GM10847 (cell line): Measurements from ENCODE around the gene C5AR1.

Source experiments
- POLR2A ChIP-seq: IDR thresholded peaks from 2 replicates; pipeline ENCODE4 v1.6.1; 2011; ENCODE audit not compliant: insufficient read length; ENCODE audit errors: extremely low read depth

Gene C5AR1

DNA sequence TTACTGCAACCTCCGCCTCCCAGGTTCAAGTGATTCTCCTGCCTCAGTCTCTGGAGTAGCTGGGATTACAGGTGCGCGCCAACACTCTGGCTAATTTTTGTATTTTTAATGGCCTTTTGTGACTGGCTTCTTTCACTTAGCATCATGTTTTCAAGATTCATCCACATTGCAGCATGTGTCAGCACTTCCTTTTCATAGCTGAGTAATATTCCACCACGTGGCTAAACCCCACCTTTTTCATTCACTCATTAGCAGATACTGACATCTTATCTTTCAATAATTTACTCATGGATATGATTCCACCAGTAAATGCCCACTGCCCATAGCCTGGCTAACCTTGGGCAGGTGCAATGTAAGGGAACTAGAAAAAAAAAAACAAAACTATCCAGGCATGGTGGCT lies 6.9 kb downstream of the C5AR1 start:
- TF ChIP-seq POLR2A: no peak

DNA sequence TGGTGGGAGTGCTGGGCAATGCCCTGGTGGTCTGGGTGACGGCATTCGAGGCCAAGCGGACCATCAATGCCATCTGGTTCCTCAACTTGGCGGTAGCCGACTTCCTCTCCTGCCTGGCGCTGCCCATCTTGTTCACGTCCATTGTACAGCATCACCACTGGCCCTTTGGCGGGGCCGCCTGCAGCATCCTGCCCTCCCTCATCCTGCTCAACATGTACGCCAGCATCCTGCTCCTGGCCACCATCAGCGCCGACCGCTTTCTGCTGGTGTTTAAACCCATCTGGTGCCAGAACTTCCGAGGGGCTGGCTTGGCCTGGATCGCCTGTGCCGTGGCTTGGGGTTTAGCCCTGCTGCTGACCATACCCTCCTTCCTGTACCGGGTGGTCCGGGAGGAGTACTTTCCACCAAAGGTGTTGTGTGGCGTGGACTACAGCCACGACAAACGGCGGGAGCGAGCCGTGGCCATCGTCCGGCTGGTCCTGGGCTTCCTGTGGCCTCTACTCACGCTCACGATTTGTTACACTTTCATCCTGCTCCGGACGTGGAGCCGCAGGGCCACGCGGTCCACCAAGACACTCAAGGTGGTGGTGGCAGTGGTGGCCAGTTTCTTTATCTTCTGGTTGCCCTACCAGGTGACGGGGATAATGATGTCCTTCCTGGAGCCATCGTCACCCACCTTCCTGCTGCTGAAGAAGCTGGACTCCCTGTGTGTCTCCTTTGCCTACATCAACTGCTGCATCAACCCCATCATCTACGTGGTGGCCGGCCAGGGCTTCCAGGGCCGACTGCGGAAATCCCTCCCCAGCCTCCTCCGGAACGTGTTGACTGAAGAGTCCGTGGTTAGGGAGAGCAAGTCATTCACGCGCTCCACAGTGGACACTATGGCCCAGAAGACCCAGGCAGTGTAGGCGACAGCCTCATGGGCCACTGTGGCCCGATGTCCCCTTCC lies 10.5 kb downstream of the C5AR1 start:
- TF ChIP-seq POLR2A: no peak

DNA sequence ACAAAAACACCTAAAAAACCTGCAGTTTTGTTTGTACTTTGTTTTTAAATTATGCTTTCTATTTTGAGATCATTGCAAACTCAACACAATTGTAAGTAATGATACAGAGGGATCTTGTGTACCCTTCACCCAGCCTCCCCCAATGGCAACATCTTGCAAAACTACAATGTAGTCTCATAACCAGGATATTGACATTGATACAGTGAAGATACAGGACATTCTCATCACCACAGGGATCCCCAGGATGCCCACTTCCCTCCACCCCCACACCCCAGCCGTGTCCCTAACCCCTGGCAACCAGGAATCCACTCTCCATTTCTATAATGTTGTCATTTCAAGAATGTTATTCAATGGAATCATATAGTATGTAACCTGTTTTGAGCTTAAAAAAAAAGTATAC lies 12.0 kb downstream of the C5AR1 start:
- TF ChIP-seq POLR2A: no peak

DNA sequence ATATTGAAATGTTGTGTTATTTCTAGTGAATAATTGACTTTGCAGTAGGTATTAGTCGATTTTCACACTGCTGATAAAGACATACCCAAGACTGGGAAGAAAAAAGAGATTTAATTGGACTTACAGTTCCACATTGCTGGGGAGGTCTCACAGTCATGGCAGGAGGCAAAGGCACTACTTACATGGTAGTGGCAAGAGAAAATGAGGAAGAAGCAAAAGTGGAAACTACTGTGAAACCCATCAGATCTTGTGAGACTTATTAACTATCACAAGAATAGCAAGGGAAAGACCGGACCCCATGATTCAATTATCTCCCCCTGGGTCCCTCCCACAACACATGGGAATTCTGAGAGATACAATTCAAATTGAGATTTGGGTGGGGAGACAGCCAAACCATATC lies 12.4 kb downstream of the C5AR1 start:
- no peak for TF ChIP-seq POLR2A

DNA sequence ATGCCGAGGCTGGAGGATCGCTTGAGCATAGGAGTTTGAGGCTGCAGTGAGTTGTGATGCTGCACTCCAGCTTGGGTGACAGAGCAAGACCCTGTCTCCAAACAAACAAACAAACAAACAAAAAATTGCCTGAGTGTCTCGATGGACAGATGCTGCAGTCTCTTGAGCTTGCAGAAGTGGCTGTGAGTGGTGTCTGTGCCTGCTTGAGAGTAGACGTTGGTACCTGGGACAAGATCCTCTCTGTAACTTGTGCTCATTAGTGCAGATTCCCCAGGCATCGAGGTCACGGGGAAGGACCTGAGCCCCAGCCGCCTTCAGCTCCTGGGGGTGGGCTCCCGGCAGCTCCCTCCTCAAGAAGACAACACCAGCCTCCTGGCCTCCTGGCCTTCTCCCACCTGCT lies 13.7 kb downstream of the C5AR1 start:
- no peak for TF ChIP-seq POLR2A

DNA sequence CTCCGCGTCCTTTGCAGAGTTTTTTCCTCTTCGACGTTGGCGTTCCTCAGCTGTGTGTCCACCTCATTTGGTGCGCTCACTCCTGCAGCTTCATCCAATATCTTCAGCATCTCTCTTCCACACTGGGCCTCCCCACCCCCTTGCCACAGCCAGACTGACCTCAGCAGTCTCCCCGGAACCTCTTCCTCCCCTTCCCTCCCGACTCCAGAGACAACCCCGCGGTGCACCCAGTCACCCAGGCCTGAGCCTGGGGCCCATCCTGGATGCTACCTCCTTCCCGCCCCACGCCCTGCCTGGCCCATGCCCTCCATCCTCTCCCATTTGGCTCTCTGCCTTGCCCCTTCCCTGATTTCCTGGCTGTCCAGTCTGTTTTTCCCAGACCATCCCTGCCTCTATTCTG lies 14.2 kb downstream of the C5AR1 start:
- no peak for TF ChIP-seq POLR2A

DNA sequence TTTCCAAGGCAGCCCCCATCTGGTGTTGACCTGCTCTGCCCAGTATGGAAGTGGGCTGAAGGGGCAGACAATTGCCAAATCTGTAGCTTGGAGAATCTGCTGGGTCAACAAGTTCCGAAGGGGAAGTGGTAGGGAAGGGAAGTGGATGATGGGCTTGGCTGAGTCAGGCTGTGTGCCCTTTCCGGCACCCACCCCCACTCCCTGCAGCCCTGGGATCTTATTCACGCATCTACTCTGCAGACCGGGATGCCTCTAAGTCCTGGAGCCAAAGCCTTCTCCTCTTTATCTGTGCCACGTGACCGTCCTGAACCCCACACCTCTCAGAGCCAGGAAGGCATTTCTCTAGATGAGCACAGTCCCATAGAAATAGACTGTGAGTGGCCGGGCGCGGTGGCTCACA lies 14.8 kb downstream of the C5AR1 start:
- no peak for TF ChIP-seq POLR2A

DNA sequence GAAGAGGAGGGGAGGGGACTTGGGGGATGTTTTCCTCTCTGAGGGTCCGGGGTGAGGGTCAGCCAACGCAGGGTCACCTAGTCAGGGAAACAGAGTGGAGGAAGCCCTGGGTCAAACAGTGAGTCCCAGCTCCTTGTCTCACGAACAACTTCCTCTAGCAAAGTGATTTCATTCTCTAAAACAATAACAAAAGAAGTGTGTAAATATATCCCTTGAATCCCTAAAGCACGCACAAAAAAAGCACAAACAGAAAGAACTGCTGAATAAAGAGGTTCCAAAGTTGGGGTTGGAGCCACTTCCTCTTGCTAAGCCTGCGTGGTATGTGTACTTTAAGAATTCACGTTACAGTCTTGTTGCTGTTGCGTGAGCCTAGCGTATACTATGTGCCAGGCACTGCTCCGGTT lies 20.8 kb downstream of the C5AR1 start:
- TF ChIP-seq POLR2A: no peak

DNA sequence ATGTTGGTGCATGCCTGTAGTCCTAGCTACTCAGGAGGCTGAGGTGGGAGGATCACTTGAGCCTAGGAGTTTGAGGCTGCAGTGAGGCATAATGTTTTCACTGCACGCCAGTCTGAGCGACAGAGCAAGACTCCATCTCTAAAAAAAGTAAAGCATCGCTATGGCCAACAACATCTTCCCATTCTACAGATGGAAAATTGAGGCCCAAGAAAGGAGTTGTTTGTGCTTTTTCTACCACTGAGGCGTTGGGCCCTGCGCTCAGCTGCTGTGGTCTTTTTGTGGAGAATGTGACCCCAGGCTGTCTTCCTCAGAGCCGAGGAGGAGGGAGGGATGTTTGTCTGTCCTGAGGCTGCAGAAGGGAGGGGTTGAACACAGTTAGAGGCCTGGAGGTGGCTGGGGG lies 21.8 kb downstream of the C5AR1 start:
- no peak for TF ChIP-seq POLR2A

DNA sequence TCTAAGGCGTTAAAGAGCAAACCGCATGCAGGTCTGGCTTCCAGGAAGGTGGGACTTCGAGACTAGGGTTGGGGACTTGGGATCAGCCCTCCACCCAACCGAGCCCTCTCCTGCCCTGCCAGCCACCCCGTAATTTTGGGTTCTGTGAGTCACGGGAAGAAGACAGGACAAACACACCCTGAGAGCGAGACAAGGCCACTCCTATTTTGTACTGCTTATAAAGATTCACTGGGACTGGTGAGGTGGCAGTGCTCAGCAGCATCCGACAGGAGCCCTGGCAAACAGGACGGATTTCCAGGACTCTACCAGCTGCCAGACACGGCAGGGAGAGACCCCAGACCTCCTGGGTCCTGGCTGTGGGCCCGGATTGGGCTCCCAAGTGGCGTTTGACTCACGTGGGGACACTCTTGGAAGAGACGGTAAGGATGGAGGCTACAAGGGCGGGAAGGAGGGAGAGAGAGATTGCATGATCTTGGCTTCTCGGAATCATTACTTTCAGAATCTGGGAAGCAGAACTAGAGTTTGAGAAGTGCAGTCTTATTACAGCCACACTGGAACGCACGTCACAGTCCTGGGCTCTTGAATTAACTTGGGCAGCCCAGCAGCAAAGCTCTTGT lies 22.4 kb downstream of the C5AR1 start, which contains the start of gene C5AR2:
Gene C5AR2, plus strand, starts transcription at position 245 of the 617 bp plus-strand sequence. CDS start 8,625 bp downstream, outside the sequence.
- no peak for TF ChIP-seq POLR2A

DNA sequence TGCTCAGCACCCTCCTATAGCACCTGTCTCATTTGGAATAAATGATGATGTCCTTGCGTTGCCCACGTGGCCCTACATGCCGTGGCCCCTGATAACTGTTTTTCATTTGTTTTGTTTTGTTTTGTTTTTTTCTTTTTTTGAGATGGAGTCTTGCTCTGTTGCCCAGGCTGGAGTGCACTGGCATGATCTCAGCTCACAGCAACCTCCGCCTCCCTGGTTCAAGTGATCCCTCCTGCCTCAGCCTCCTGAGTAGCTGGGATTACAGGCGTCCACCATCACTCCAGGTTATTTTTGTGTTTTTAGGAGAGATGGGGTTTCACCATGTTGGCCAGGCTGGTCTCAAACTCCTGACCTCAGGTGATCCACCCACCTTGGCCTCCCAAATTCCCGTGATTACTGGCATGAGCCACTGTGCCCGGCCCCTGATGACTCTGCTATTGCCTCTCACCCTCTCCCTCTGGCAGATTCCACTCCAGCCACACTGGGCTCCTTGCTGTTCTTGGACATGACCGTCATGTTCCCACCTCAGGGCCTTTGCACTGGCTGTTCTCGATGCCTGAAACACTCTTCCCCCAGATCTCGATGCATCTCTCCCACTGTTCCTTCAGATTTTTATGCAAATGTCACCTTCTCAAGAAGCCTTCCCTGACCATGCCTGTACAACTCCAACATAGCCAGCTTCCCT lies 29.7 kb downstream of the C5AR1 start:
- no peak for TF ChIP-seq POLR2A

DNA sequence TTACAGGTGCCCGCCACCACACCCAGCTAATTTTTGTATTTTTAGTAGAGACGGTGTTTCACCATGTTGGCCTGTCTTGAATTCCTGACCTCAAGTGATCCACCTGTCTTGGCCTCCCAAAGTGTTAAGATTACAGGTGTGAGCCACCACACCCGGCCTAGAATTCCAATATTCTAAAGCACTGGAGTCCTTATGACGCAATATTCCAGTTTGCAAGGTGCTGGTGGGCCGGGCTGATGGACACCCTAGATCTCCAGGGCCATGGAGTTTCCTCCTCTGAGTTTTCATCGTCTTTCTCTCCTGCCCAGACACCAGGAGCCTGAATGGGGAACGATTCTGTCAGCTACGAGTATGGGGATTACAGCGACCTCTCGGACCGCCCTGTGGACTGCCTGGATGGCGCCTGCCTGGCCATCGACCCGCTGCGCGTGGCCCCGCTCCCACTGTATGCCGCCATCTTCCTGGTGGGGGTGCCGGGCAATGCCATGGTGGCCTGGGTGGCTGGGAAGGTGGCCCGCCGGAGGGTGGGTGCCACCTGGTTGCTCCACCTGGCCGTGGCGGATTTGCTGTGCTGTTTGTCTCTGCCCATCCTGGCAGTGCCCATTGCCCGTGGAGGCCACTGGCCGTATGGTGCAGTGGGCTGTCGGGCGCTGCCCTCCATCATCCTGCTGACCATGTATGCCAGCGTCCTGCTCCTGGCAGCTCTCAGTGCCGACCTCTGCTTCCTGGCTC lies 31.0 kb downstream of the C5AR1 start:
- no peak for TF ChIP-seq POLR2A

DNA sequence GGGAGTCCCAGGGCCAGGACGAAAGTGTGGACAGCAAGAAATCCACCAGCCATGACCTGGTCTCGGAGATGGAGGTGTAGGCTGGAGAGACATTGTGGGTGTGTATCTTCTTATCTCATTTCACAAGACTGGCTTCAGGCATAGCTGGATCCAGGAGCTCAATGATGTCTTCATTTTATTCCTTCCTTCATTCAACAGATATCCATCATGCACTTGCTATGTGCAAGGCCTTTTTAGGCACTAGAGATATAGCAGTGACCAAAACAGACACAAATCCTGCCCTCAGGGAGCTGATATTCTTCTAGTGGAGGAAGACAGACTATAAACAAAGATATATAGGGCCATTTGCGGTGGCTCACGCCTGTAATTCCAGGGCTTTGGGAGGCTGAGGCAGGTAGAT lies 32.1 kb downstream of the C5AR1 start:
- no peak for TF ChIP-seq POLR2A

DNA sequence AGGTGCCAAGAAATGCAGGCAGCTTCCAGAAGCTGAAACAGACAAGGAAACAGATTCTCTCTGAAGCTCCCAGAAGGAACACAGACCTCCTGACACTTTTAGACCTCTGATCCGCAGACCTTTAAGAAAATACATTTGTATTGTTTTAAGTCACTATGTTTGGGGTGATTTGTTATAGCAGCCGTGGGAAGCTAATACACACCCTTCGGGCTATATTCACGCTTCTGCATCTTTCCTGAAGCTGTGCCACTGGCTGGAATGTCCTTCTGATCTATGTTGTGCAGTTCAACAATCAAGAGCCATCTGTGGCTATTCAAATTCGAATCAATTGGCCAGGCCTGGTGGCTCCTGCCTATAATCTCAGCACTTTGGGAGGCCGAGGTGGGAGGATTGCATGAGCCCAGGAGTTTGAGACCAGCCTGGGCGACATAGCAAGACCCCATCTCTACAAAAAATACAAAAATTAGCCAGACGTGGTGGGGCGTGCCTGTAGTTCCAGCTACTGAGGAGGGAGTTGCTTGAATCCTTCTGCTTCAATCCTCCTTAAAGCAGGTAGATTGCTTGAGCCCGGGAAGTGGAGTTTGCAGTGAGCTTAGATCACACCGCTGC lies 33.6 kb downstream of the C5AR1 start:
- no peak for TF ChIP-seq POLR2A

DNA sequence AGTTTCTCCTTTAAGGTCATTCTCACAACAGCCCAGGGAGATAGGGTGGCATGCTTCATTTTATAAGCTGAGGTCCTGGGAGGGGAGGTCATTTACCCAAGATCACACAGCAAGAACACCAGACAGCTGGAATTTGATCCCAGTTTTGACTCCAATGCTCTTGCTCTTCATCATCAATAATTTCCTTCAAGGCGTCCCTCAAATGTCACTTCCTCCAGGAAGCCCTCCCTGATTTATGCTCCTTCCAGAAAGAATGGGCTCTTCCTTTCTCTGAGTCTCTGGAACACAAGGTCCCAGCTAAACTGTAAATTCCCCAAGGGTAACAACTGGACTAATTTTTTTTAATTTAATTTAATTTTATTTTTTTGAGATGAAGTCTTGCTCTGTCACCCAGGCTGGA lies 34.8 kb downstream of the C5AR1 start:
- no peak for TF ChIP-seq POLR2A
